ENCODE measurements around the gene LARGE1.

The LARGE1 gene

GRCh38 chr22:33599596-33599995 lies 320.7 kb downstream of the LARGE1 start:
- DNase-seq (ENCODE audit: low read depth, low spot score), result no peak
- H3K4me3 ChIP-seq (ENCODE audit: low read depth, low read length), result no peak overlapping the region
- no peak for TF ChIP-seq CTCF (IDR thresholded peaks at IDR 0.05; ENCODE audit: low read depth, low read length)
- in situ Hi-C loops (cut with HindIII; ENCODE audit: low sequenced_read_pairs), result no loop called here

- no peak for TF ChIP-seq CTCF (IDR thresholded peaks at IDR 0.05; ENCODE audit: low read depth, low read length)
- in situ Hi-C loops (cut with HindIII; ENCODE audit: low sequenced_read_pairs), result no loop called here
- DNase-seq (ENCODE audit: low read depth, low spot score), result no peak
- H3K4me3 ChIP-seq (ENCODE audit: low read depth, low read length), result no peak overlapping the region
Measured at GRCh38 chr22:33598821-33599220, 321.5 kb downstream of the LARGE1 start.

GRCh38 chr22:33597274-33597985 lies 322.8 kb downstream of the LARGE1 start:
- H3K4me3 ChIP-seq (ENCODE audit: low read depth, low read length), result no peak overlapping the region
- no peak for TF ChIP-seq CTCF (IDR thresholded peaks at IDR 0.05; ENCODE audit: low read depth, low read length)
- DNase-seq (ENCODE audit: low read depth, low spot score), result no peak
- in situ Hi-C loops (cut with HindIII; ENCODE audit: low sequenced_read_pairs), result no loop called here

- no peak overlapping the region for H3K4me3 ChIP-seq (ENCODE audit: low read depth, low read length)
- no peak for DNase-seq (ENCODE audit: low read depth, low spot score)
- in situ Hi-C loops (cut with HindIII; ENCODE audit: low sequenced_read_pairs), result no loop called here
- TF ChIP-seq CTCF (IDR thresholded peaks at IDR 0.05; ENCODE audit: low read depth, low read length), result no peak
Measured at GRCh38 chr22:33593818-33594217, 326.5 kb downstream of the LARGE1 start.

GRCh38 chr22:33591946-33592345 lies 328.3 kb downstream of the LARGE1 start:
- DNase-seq (ENCODE audit: low read depth, low spot score), result no peak
- TF ChIP-seq CTCF (IDR thresholded peaks at IDR 0.05; ENCODE audit: low read depth, low read length), result no peak
- no peak overlapping the region for H3K4me3 ChIP-seq (ENCODE audit: low read depth, low read length)
- in situ Hi-C loops (cut with HindIII; ENCODE audit: low sequenced_read_pairs), result no loop called here

- H3K4me3 ChIP-seq (ENCODE audit: low read depth, low read length), result no peak overlapping the region
- in situ Hi-C loops (cut with HindIII; ENCODE audit: low sequenced_read_pairs), result no loop called here
- no peak for TF ChIP-seq CTCF (IDR thresholded peaks at IDR 0.05; ENCODE audit: low read depth, low read length)
- DNase-seq (ENCODE audit: low read depth, low spot score), result no peak
Measured at GRCh38 chr22:33589297-33589696, 331.0 kb downstream of the LARGE1 start.

Data from astrocyte of the spinal cord (primary cell).